SK-N-MC (cell line): ENCODE measurements around the gene PILRA.
A peak's percentile ranks its signal among the peaks of the same experiment; 100 is the strongest.

Experiments used
- DNase-seq: peaks from one replicate; pipeline ENCODE4 v3.0.0-alpha.2; 2011; ENCODE audit warnings: low read depth, low spot score
- H3K27ac ChIP-seq: fragments of 200-600 bp; sonication (generic); 2 replicates; pipeline ENCODE4 v1.5.1; 2016; ENCODE audit warnings: mixed run types
- H3K36me3 ChIP-seq: fragments of 200-600 bp; sonication (generic); 2 replicates; pipeline ENCODE4 v1.6.1; 2017; ENCODE audit warnings: antibody characterized with exemption, low read length, mixed read lengths; ENCODE audit not compliant: insufficient read depth
- H3K4me3 ChIP-seq: fragments of 200-600 bp; sonication (generic); 2 replicates; pipeline ENCODE4 v1.5.1; 2016
- H3K9ac ChIP-seq: fragments of 200-600 bp; sonication (generic); 2 replicates; pipeline ENCODE4 v1.8.0; 2017; ENCODE audit warnings: mixed run types, mixed read lengths; ENCODE audit not compliant: insufficient read length
- H3K9me3 ChIP-seq: fragments of 200-600 bp; sonication (generic); 2 replicates; pipeline ENCODE4 v1.6.1; 2017; ENCODE audit warnings: low read depth, mild to moderate bottlenecking, antibody characterized with exemption, low read length, moderate library complexity, mixed read lengths
- EZH2 ChIP-seq: fragments of 200-600 bp; sonication (generic); IDR thresholded peaks from one replicate; pipeline ENCODE4 v1.6.1; 2017; ENCODE audit warnings: antibody characterized with exemption
- FOXP2 ChIP-seq: optimal IDR thresholded peaks from 2 replicates; pipeline ENCODE3; 2011; ENCODE audit warnings: mild to moderate bottlenecking, moderate library complexity; ENCODE audit not compliant: insufficient read depth; ENCODE audit errors: extremely low read length, control extremely low read depth
- POLR2AphosphoS5 ChIP-seq: IDR thresholded peaks from 2 replicates; pipeline ENCODE4 v1.6.1; 2012; ENCODE audit warnings: mild to moderate bottlenecking, low read depth, low read length, borderline replicate concordance

Gene PILRA

DNA sequence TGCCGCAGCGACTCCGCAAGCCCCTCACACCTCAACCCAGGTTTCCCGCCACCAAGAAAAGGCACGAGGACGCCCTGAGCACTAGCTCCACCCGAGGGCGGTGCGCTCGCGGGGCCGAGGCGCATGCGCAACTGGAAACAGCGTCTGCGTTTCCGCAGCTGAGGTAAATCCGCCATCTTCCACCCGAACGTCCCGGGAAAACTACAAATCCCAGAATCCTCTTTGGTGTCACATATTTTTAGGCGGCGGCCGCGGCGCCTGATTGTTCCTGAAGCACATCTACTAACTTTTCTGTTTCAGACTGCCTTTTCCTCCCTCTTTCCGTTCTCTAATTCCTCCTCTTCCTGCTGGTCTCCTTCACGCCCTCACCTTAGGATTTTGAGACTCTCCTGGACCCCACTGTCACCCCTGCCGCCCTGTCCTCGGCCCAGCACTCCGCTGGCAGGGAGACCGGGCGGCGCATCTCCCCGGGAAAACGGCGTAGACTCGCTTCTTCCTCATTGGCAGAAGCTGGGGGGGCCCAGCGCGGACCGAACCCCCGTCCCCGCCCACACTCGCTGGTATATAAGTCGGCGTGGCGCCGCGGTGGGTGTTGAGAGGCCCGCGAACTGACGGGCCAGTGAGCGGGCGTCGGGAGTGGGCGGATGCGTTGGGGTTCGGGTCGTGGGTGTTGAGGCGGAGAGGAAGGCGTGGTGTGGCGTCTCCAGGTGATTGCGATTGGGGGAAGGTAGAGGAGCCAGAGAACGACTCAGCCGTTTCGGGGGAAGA, 55.1 kb downstream of the PILRA start, which contains the start of gene ZCWPW1:
TSS of gene ZCWPW1 (minus strand) at position 505 of the 768 bp plus-strand sequence. CDS start 8,054 bp downstream, outside the sequence.
- H3K9me3 ChIP-seq = peaks cover 2% of the 10 kb centered on the region; the same call in 1 of the 2 replicates
- H3K27ac ChIP-seq = peak within 1 kb of the TSS; percentile 100
- H3K4me3 ChIP-seq = peak within 1 kb of the TSS; percentile 97
- TF ChIP-seq FOXP2 (no peak), POLR2AphosphoS5 (peak; percentile 99), EZH2 (no peak)
- H3K36me3 ChIP-seq = peaks cover 25% of the 10 kb centered on the region
- peak; percentile 96 for DNase-seq
- peak within 1 kb of the TSS; percentile 100 for H3K9ac ChIP-seq

DNA sequence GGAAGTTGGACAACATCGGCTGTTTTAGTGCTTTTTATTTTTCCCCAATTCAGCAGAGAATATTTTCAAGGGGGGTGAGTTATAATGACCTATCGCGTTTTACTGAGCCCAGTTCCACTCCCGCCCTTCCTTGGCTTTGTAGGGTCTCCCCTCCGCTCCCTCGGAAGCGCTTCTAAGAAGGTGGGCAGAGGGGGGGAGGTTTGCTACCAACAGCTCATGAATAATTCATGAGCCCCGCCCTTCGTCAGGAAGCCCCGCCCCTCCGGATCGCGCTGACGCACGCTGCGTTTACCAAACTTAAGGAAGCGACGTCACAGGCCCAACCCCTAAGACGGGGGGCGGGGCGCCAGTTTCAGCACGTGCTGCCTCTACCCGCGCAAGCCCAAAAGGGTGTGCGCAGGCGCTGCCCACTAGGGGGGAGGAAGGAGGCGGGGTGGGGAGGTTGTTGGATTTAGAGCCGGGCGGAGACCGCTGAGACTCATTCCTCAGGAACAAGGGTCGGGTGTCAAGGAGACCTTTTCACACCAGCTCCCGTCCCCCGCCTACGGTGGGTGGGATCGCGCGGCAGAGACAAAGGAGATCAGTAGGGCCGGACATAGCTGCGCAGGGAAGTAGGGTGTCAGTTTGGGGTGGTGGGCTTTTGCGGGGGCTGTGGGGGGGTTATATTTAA, 55.8 kb downstream of the PILRA start:
- Histone ChIP-seq H3K36me3 (peaks cover 32% of the 10 kb centered on the region), H3K27ac (peak overlapping the region; percentile 100), H3K4me3 (peak overlapping the region; percentile 97), H3K9ac (peak overlapping the region; percentile 100), H3K9me3 (peaks cover 2% of the 10 kb centered on the region; the same call in 1 of the 2 replicates)
- TF ChIP-seq POLR2AphosphoS5 (peak; percentile 92), FOXP2 (no peak), EZH2 (no peak)
- DNase-seq = peak; percentile 98

DNA sequence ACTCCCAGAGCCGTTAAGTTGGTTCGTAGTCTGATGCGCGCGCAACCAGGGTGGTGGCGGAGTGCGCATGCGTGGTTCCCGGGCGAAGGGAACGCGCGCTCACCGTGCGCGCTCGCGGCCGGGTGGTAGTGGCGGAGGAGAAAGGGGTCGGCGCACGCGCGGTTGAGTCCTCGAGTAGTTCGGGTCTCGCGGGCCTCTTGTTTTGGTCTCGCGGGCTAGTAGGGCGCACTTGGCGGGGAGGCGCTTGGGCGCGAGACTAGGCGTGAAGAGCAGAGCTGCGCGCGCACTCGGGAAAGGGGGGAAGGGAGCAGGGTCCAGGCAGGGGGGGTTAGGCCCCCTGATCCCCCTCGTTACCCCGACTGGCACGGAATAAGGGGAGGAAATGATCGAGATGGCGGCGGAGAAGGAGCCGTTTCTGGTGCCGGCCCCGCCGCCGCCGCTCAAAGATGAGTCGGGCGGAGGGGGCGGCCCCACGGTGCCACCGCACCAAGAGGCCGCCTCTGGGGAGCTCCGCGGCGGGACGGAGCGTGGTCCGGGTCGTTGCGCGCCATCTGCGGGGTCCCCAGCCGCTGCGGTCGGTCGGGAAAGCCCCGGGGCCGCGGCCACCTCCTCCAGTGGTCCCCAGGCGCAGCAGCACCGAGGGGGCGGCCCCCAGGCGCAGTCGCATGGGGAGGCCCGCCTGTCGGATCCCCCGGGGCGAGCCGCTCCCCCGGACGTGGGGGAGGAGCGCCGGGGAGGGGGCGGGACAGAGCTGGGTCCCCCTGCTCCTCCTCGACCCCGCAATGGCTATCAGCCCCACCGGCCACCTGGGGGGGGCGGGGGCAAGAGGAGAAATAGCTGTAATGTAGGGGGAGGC, 56.6 kb downstream of the PILRA start, which contains the start of gene MEPCE:
TSS of gene MEPCE (plus strand) at position 195 of the 856 bp plus-strand sequence. CDS start at position 383, 188 bp downstream.
- Histone ChIP-seq H3K9ac (peak within 1 kb of the TSS; percentile 100), H3K36me3 (peaks cover 39% of the 10 kb centered on the region), H3K9me3 (peaks cover 2% of the 10 kb centered on the region; the same call in 1 of the 2 replicates), H3K4me3 (peak within 1 kb of the TSS; percentile 97), H3K27ac (peak within 1 kb of the TSS; percentile 100)
- DNase-seq = peak; percentile 81
- TF ChIP-seq EZH2 = no peak
- TF ChIP-seq FOXP2 = no peak
- TF ChIP-seq POLR2AphosphoS5 = peak; percentile 54

DNA sequence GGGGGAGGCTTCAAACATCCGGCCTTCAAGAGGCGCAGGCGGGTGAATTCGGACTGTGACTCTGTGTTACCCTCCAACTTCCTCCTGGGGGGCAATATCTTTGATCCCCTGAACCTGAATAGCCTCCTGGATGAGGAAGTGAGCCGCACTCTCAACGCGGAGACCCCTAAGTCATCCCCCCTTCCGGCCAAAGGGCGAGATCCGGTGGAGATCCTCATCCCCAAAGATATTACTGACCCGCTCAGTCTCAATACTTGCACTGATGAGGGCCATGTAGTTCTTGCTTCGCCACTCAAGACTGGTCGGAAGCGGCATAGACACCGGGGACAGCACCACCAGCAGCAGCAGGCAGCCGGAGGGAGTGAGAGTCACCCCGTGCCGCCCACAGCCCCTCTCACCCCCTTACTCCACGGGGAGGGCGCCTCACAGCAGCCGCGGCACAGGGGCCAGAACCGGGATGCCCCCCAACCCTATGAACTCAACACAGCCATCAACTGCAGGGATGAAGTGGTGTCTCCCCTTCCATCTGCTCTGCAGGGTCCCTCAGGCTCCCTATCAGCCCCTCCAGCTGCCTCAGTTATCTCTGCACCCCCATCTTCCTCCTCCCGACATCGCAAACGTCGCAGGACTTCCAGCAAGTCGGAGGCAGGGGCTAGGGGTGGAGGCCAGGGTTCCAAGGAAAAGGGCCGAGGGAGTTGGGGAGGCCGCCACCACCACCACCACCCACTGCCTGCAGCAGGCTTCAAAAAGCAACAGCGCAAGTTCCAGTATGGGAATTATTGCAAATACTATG, 57.4 kb downstream of the PILRA start:
- DNase-seq = no peak
- TF ChIP-seq POLR2AphosphoS5 (0 out of 2 replicates have a peak, but pooled peaks have one; percentile 25), EZH2 (no peak)
- H3K36me3 ChIP-seq = peaks cover 42% of the 10 kb centered on the region
- peak overlapping the region; percentile 97 for H3K4me3 ChIP-seq
- peak overlapping the region; percentile 100 for H3K27ac ChIP-seq
- peaks cover 2% of the 10 kb centered on the region; the same call in 1 of the 2 replicates for H3K9me3 ChIP-seq
- peak overlapping the region; percentile 100 for H3K9ac ChIP-seq

DNA sequence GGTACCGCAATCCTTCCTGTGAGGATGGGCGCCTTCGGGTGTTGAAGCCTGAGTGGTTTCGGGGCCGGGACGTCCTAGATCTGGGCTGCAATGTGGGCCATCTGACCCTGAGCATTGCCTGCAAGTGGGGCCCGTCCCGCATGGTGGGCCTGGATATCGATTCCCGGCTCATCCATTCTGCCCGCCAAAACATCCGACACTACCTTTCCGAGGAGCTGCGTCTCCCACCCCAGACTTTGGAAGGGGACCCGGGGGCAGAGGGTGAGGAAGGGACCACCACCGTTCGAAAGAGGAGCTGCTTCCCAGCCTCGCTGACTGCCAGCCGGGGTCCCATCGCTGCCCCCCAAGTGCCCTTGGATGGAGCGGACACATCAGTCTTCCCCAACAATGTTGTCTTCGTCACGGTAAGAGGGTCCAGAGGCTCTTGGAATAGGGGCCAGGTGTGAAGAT, 58.0 kb downstream of the PILRA start:
- Histone ChIP-seq H3K27ac (peak overlapping the region; percentile 75), H3K9ac (peak overlapping the region; percentile 100), H3K9me3 (peaks cover 2% of the 10 kb centered on the region; the same call in 1 of the 2 replicates), H3K4me3 (peak overlapping the region; percentile 97), H3K36me3 (peaks cover 42% of the 10 kb centered on the region)
- no peak for DNase-seq
- TF ChIP-seq EZH2 (no peak), POLR2AphosphoS5 (peak; percentile 18; the same call in 1 of the 2 replicates), FOXP2 (no peak)

DNA sequence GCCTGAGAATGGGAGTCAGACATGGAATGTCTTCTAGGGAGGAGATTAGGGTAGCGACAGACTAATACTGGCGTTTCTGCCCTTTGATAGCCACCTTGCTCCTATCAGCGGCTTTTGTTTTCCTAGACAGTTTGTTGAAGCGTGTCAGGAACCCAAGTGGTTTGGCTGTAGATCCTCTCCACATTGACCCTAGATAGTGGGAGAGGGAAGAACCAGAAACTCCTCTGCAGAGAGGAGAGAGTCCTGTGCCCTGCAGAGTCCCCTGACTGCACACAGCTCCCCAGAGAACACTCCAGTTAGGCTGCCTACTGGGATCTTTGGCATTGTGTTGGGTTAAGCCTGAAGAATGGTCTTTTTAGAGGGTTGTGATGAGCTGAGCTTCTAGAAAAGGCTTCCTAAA, 58.8 kb downstream of the PILRA start:
- peaks cover 42% of the 10 kb centered on the region for H3K36me3 ChIP-seq
- H3K9ac ChIP-seq = peak overlapping the region; percentile 100
- peak overlapping the region; percentile 75 for H3K27ac ChIP-seq
- peak overlapping the region; percentile 8; the same call in 1 of the 2 replicates for H3K4me3 ChIP-seq
- no peak for DNase-seq
- H3K9me3 ChIP-seq = peaks cover 2% of the 10 kb centered on the region; the same call in 1 of the 2 replicates
- TF ChIP-seq POLR2AphosphoS5 (no peak; the same call in 1 of the 2 replicates), EZH2 (no peak), FOXP2 (no peak)

DNA sequence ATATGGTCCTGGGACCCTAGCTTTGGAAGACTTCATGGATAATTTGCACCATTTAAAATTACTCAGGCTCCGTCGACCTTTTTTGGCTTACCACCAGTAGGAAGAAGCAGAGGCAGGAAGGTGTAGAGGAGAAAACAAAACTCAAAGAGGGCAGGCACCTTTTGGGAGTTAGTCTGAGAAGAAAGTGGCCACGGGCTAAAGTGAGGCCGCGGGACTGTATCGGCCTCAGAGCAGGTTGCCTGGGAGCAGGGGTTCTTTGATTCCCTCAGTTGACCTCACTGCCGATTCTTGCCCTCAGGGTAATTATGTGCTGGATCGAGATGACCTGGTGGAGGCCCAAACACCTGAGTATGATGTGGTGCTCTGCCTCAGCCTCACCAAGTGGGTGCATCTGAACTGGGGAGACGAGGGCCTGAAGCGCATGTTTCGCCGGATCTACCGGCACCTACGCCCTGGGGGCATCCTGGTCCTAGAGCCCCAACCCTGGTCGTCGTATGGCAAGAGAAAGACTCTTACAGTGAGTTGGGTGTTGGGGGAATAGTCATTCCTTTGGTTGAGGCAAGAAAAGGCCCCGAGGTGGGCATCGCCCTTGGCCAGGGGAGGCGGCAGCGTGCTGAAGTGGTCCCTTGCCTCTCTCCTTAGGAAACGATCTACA, 59.5 kb downstream of the PILRA start:
- Histone ChIP-seq H3K9ac (no peak overlapping the region), H3K27ac (peak overlapping the region; percentile 75), H3K9me3 (peaks cover 2% of the 10 kb centered on the region; the same call in 1 of the 2 replicates), H3K4me3 (no peak overlapping the region), H3K36me3 (peaks cover 42% of the 10 kb centered on the region)
- TF ChIP-seq POLR2AphosphoS5 (no peak; the same call in 1 of the 2 replicates), FOXP2 (no peak), EZH2 (no peak)
- no peak for DNase-seq
